ENCODE data around the gene ANXA11. TPM values are rescaled to one million over a fixed set of nuclear protein-coding genes. Genes with fewer than 3 reads are reported as not detected.

The ANXA11 gene
- total and polyA plus RNA-seq, 2 donors (not counting 1 experiment from before 2014, with no cell fraction given) = 88.3 to 177 TPM

DNA sequence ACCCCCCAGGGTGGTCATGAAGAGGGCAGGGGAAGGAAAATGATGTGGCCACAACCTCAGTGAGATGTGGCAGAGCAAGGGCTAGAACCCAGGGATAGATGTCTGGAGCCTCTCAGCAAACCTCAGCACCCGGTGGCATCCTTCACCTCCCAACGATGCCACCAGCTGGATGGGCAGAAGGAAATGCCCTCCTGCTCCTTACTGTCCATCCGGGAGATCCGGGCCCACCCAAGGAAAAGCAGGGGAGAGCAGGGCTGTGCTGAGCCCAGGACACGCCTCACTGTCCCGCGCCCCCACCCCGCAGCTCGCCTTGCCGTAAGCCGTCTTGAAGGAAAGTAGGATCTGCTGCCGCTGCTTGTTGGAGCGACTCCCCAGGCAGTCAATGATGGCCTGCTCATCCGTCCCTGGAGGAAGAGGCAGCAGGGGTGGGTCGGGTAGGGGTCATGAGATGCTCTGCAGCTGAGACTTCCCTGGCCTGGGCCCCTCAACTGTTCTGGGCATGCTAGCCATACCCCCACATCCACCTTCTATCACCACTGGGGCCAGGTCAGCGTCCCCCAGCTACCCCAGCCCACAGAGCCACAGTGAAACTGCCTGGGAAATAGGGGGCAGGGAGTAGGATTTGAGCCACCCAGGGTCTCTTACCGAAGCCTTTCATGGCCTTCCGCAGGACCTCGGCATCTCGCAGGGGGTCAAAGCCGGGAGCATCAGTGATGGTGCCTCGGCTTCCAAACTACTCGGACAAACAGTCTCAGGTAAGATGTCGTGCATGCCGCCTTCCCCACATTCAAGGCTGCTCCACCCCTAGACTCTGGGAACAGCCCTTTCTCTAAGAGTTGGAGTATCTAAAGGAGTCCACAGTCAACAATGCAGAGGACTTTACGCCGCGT is 38.5 kb downstream of the ANXA11 start:
- DNase-seq (no peak), ATAC-seq (ENCODE audit: low read depth) (no peak)
- Histone ChIP-seq H3K4me3 (ENCODE audit: control extremely low read depth in 1 of 5, extremely low read depth in 1 of 5, insufficient read depth in 1 of 5, low read depth in 2 of 5, low read length in 4 of 5) (no peak overlapping the region), H3K9me3 (ENCODE audit: control extremely low read depth in 1 of 3, control insufficient read depth in 2 of 3, insufficient read depth in 1 of 3, low read length in 2 of 3) (no peaks in the 10 kb centered on the region), H3K27me3 (replicated peaks in 1 of 4; ENCODE audit: control extremely low read depth in 1 of 4, control insufficient read depth in 3 of 4, insufficient read depth in 4 of 4, low read length in 3 of 4) (no peaks in the 10 kb centered on the region), H4K20me1 (ENCODE audit: control insufficient read depth, insufficient read depth, low read length, poor library complexity, severe bottlenecking) (peaks cover 77% of the 10 kb centered on the region), H3K4me2 (replicated peaks; ENCODE audit: low read depth, low read length, poor library complexity, severe bottlenecking) (no peak overlapping the region), H3K79me2 (ENCODE audit: control insufficient read depth, insufficient read depth, low read length) (peaks cover 13% of the 10 kb centered on the region), H3K27ac (ENCODE audit: low read length in 2 of 2) (no peak overlapping the region), H3K9ac (ENCODE audit: low read length) (no peak overlapping the region), H2AFZ (ENCODE audit: insufficient read depth, low read depth, low read length, poor library complexity, severe bottlenecking) (no peak overlapping the region), H3K4me1 (ENCODE audit: control insufficient read depth in 2 of 2, insufficient read depth in 2 of 2, low read length in 2 of 2) (no peaks in the 10 kb centered on the region), H3K36me3 (replicated peaks in 1 of 2; ENCODE audit: control extremely low read depth in 1 of 2, control insufficient read depth in 1 of 2, extremely low read depth in 1 of 2, insufficient read depth in 2 of 2, low read length in 1 of 2) (peaks cover 0 to 85% of the 10 kb centered on the region in 2 experiments)
- ChIA-PET CTCF (interaction anchor here (0.6 to 4.2 kb wide), 3 partner anchors 22 to 63 kb away, joined by 3 to 39 read pairs (median 11); no protein-coding TSS in a partner anchor), POLR2A (no interaction called here)
- H3K9me3 Mint-ChIP-seq (ENCODE audit: insufficient read depth) = no peaks in the 10 kb centered on the region
- intact Hi-C loops (cut with micrococcal nuclease) = loop anchor here (5.0 kb wide), 1 partner anchor 35 kb away; no protein-coding TSS in a partner anchor
- TF ChIP-seq, protein P1, sequence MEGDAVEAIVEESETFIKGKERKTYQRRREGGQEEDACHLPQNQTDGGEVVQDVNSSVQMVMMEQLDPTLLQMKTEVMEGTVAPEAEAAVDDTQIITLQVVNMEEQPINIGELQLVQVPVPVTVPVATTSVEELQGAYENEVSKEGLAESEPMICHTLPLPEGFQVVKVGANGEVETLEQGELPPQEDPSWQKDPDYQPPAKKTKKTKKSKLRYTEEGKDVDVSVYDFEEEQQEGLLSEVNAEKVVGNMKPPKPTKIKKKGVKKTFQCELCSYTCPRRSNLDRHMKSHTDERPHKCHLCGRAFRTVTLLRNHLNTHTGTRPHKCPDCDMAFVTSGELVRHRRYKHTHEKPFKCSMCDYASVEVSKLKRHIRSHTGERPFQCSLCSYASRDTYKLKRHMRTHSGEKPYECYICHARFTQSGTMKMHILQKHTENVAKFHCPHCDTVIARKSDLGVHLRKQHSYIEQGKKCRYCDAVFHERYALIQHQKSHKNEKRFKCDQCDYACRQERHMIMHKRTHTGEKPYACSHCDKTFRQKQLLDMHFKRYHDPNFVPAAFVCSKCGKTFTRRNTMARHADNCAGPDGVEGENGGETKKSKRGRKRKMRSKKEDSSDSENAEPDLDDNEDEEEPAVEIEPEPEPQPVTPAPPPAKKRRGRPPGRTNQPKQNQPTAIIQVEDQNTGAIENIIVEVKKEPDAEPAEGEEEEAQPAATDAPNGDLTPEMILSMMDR (IDR thresholded peaks at IDR 0.05) = no peak
- TF ChIP-seq EZH2 (IDR thresholded peaks at IDR 0.05; ENCODE audit: borderline replicate concordance, insufficient read depth, low read depth, low read length, poor library complexity, severe bottlenecking) = no peak
- H3K27me3 Mint-ChIP-seq = no peaks in the 10 kb centered on the region
- H3K4me3 Mint-ChIP-seq = no peak overlapping the region
- WGBS (ENCODE audit: insufficient coverage) = 95% methylated on average over 26 of the region's 28 CpGs
- peaks cover 3% of the 10 kb centered on the region for H3K4me1 Mint-ChIP-seq
- H3K27ac Mint-ChIP-seq = no peak overlapping the region

DNA sequence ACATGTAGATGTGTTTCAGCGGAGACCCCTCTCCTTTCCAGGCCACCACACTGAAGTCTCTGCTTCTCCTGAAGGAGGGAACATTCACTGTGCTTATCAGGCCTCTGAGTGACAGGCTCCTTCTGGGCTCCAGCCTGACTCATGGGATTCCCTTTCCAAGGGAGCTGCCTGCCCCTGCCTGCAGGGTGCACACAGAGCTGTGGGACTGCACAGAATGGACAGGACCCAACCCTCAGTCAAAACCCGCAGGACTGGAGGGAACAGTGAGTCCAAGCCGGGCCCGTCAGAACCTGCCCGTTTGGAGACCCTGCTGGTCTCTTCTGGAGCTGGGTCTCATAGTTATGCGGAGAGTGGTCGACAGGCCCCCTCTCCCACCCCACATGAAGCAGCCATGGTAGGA is 40.2 kb downstream of the ANXA11 start:
- peaks cover 60% of the 10 kb centered on the region for H4K20me1 ChIP-seq (ENCODE audit: control insufficient read depth, insufficient read depth, low read length, poor library complexity, severe bottlenecking)
- peaks cover 3% of the 10 kb centered on the region for H3K4me1 Mint-ChIP-seq
- H3K36me3 ChIP-seq (replicated peaks in 1 of 2; ENCODE audit: control extremely low read depth in 1 of 2, control insufficient read depth in 1 of 2, extremely low read depth in 1 of 2, insufficient read depth in 2 of 2, low read length in 1 of 2) = peaks cover 0 to 88% of the 10 kb centered on the region in 2 experiments
- ChIA-PET CTCF (interaction anchor here (1.4 to 2.1 kb wide), 2 partner anchors 22 to 56 kb away, joined by 4 to 8 read pairs; no protein-coding TSS in a partner anchor), POLR2A (no interaction called here)
- H3K9me3 Mint-ChIP-seq (ENCODE audit: insufficient read depth) = no peaks in the 10 kb centered on the region
- H3K4me3 ChIP-seq (ENCODE audit: control extremely low read depth in 1 of 5, extremely low read depth in 1 of 5, insufficient read depth in 1 of 5, low read depth in 2 of 5, low read length in 4 of 5) = no peak overlapping the region
- no peak overlapping the region for H3K9ac ChIP-seq (ENCODE audit: low read length)
- no peaks in the 10 kb centered on the region for H3K27me3 ChIP-seq (replicated peaks in 1 of 4; ENCODE audit: control extremely low read depth in 1 of 4, control insufficient read depth in 3 of 4, insufficient read depth in 4 of 4, low read length in 3 of 4)
- H3K79me2 ChIP-seq (ENCODE audit: control insufficient read depth, insufficient read depth, low read length) = peaks cover 3% of the 10 kb centered on the region
- H2AFZ ChIP-seq (ENCODE audit: insufficient read depth, low read depth, low read length, poor library complexity, severe bottlenecking) = no peak overlapping the region
- no peak for DNase-seq
- H3K9me3 ChIP-seq (ENCODE audit: control extremely low read depth in 1 of 3, control insufficient read depth in 2 of 3, insufficient read depth in 1 of 3, low read length in 2 of 3) = no peaks in the 10 kb centered on the region
- intact Hi-C loops (cut with micrococcal nuclease) = loop anchor here (5.0 kb wide), 1 partner anchor 37 kb away; no protein-coding TSS in a partner anchor
- WGBS (ENCODE audit: insufficient coverage) = 100% methylated on average over 6 of the region's 7 CpGs
- H3K27me3 Mint-ChIP-seq = no peaks in the 10 kb centered on the region
- no peaks in the 10 kb centered on the region for H3K4me1 ChIP-seq (ENCODE audit: control insufficient read depth in 2 of 2, insufficient read depth in 2 of 2, low read length in 2 of 2)
- no peak for ATAC-seq (ENCODE audit: low read depth)
- H3K4me3 Mint-ChIP-seq = no peak overlapping the region
- TF ChIP-seq, protein P1 (IDR thresholded peaks at IDR 0.05) = no peak
- TF ChIP-seq EZH2 (IDR thresholded peaks at IDR 0.05; ENCODE audit: borderline replicate concordance, insufficient read depth, low read depth, low read length, poor library complexity, severe bottlenecking) = no peak
- no peak overlapping the region for H3K4me2 ChIP-seq (replicated peaks; ENCODE audit: low read depth, low read length, poor library complexity, severe bottlenecking)
- no peak overlapping the region for H3K27ac ChIP-seq (ENCODE audit: low read length in 2 of 2)
- H3K27ac Mint-ChIP-seq = no peak overlapping the region

Measured in B cell (primary cell).